ENCODE data around the gene FAM50B. TPM values are rescaled to one million over a fixed set of nuclear protein-coding genes. Genes with fewer than 3 reads are reported as not detected.

FAM50B gene
- total RNA-seq, 2 donors from 2014 or later, result 9.9 to 15.6 TPM

GRCh38 chr6:3812596-3812995 lies 36.6 kb upstream of the FAM50B start:
- Histone ChIP-seq H3K4me1 (peaks cover 14% of the 10 kb centered on the region), H3K4me3 (no peak overlapping the region), H3K27ac (no peak overlapping the region), H3K27me3 (no peaks in the 10 kb centered on the region), H3K36me3 (replicated peaks in 1 of 2; ENCODE audit: insufficient read depth in 1 of 2, low read depth in 2 of 2) (no peaks in the 10 kb centered on the region), H3K9me3 (no peaks in the 10 kb centered on the region)
- intact Hi-C loops (cut with DNase I), result no loop called here
- ATAC-seq, result no peak
- 83 to 91% methylated on average over 3 of the region's 3 CpGs for WGBS, 2 donors
- TF ChIP-seq POLR2A (IDR thresholded peaks at IDR 0.05) (no peak), CTCF (IDR thresholded peaks at IDR 0.05) (no peak)
- DNase-seq, result no peak

GRCh38 chr6:3813150-3813780 lies 35.9 kb upstream of the FAM50B start:
- 55 to 70% methylated on average over 8 to 13 of the region's 13 CpGs for WGBS, 2 donors
- peak; percentile 51 for ATAC-seq
- Histone ChIP-seq H3K9me3 (no peaks in the 10 kb centered on the region), H3K4me3 (no peak overlapping the region), H3K36me3 (replicated peaks in 1 of 2; ENCODE audit: insufficient read depth in 1 of 2, low read depth in 2 of 2) (no peaks in the 10 kb centered on the region), H3K27me3 (no peaks in the 10 kb centered on the region), H3K4me1 (peaks cover 14% of the 10 kb centered on the region), H3K27ac (no peak overlapping the region)
- TF ChIP-seq CTCF (IDR thresholded peaks at IDR 0.05), result no peak
- no peak for TF ChIP-seq POLR2A (IDR thresholded peaks at IDR 0.05)
- peak in 1 of 4 donors; percentile 39 for DNase-seq
- intact Hi-C loops (cut with DNase I), result no loop called here

- H3K9me3 ChIP-seq, result no peaks in the 10 kb centered on the region
- H3K4me3 ChIP-seq, result no peak overlapping the region
- H3K4me1 ChIP-seq, result peaks cover 8% of the 10 kb centered on the region
- WGBS, 2 donors, result 92 to 95% methylated on average over 10 to 15 of the region's 15 CpGs
- TF ChIP-seq CTCF (IDR thresholded peaks at IDR 0.05) (no peak), POLR2A (IDR thresholded peaks at IDR 0.05) (no peak)
- intact Hi-C loops (cut with DNase I), result no loop called here
- ATAC-seq (no peak), DNase-seq (no peak)
- no peaks in the 10 kb centered on the region for H3K27me3 ChIP-seq
- no peak overlapping the region for H3K27ac ChIP-seq
- H3K36me3 ChIP-seq (replicated peaks in 1 of 2; ENCODE audit: insufficient read depth in 1 of 2, low read depth in 2 of 2), result no peaks in the 10 kb centered on the region
Measured at GRCh38 chr6:3813918-3814317, 35.3 kb upstream of the FAM50B start.

GRCh38 chr6:3814539-3814938 lies 34.6 kb upstream of the FAM50B start:
- Histone ChIP-seq H3K27me3 (no peaks in the 10 kb centered on the region), H3K4me3 (no peak overlapping the region), H3K36me3 (replicated peaks in 1 of 2; ENCODE audit: insufficient read depth in 1 of 2, low read depth in 2 of 2) (no peaks in the 10 kb centered on the region), H3K9me3 (no peaks in the 10 kb centered on the region), H3K4me1 (peaks cover 5% of the 10 kb centered on the region), H3K27ac (no peak overlapping the region)
- ATAC-seq (no peak), DNase-seq (no peak)
- WGBS, 2 donors, result 80 to 81% methylated on average over 2 of the region's 2 CpGs
- no peak for TF ChIP-seq CTCF (IDR thresholded peaks at IDR 0.05)
- no peak for TF ChIP-seq POLR2A (IDR thresholded peaks at IDR 0.05)
- intact Hi-C loops (cut with DNase I), result no loop called here

- TF ChIP-seq POLR2A (IDR thresholded peaks at IDR 0.05), result no peak
- TF ChIP-seq CTCF (IDR thresholded peaks at IDR 0.05), result no peak
- 70 to 89% methylated on average over 2 of the region's 2 CpGs for WGBS, 2 donors
- peaks cover 3% of the 10 kb centered on the region for H3K4me1 ChIP-seq
- no peak for DNase-seq
- no peak for ATAC-seq
- no peak overlapping the region for H3K4me3 ChIP-seq
- H3K9me3 ChIP-seq, result no peaks in the 10 kb centered on the region
- H3K36me3 ChIP-seq (replicated peaks in 1 of 2; ENCODE audit: insufficient read depth in 1 of 2, low read depth in 2 of 2), result no peaks in the 10 kb centered on the region
- intact Hi-C loops (cut with DNase I), result no loop called here
- no peaks in the 10 kb centered on the region for H3K27me3 ChIP-seq
- H3K27ac ChIP-seq, result no peak overlapping the region
Measured at GRCh38 chr6:3816251-3816650, 32.9 kb upstream of the FAM50B start.
